CD4-positive, alpha-beta T cell treated with Interleukin-17A for 4 hours (primary cell): ENCODE measurements around the gene PHLDA1.
"Not testable (repeated sequence)": the region's sequence is repeated elsewhere in the genome, so short reads cannot be mapped to it uniquely, and the experiment has no call there.

Experiments
- DNase-seq: peaks from one replicate; pipeline ENCODE4 v3.0.0-alpha.2; 2020; ENCODE audit warnings: mixed read lengths

PHLDA1 gene

GRCh38 chr12:76018111-76018510 lies 13.5 kb downstream of the PHLDA1 start:
- no peak for DNase-seq

- DNase-seq, result no peak
Measured at GRCh38 chr12:76014007-76014406, 17.6 kb downstream of the PHLDA1 start.

- DNase-seq, result no peak
Measured at GRCh38 chr12:76013603-76014002, 18.0 kb downstream of the PHLDA1 start.

GRCh38 chr12:76012644-76013043 lies 18.9 kb downstream of the PHLDA1 start:
- DNase-seq, result no peak

- no peak for DNase-seq
Measured at GRCh38 chr12:76010732-76011458, 20.7 kb downstream of the PHLDA1 start.

- DNase-seq, result no peak
Measured at GRCh38 chr12:76008428-76008827, 23.1 kb downstream of the PHLDA1 start.

- DNase-seq, result no peak
Measured at GRCh38 chr12:76007640-76008039, 23.9 kb downstream of the PHLDA1 start.

- no peak for DNase-seq
Measured at GRCh38 chr12:76006028-76006925, 25.3 kb downstream of the PHLDA1 start.

GRCh38 chr12:76003355-76003638 lies 28.3 kb downstream of the PHLDA1 start:
- DNase-seq, result no peak

- DNase-seq, result no peak
Measured at GRCh38 chr12:76002598-76003354, 28.8 kb downstream of the PHLDA1 start.

GRCh38 chr12:75998292-75999063 lies 33.1 kb downstream of the PHLDA1 start:
- no peak for DNase-seq

GRCh38 chr12:75997658-75998057 lies 33.9 kb downstream of the PHLDA1 start:
- DNase-seq, result no peak

GRCh38 chr12:75996861-75997447 lies 34.6 kb downstream of the PHLDA1 start:
- no peak for DNase-seq

- DNase-seq, result no peak
Measured at GRCh38 chr12:75995691-75996090, 35.9 kb downstream of the PHLDA1 start.

GRCh38 chr12:75994069-75994740 lies 37.4 kb downstream of the PHLDA1 start:
- DNase-seq, result no peak

- no peak for DNase-seq
Measured at GRCh38 chr12:75991753-75992152, 39.8 kb downstream of the PHLDA1 start.

- no peak for DNase-seq
Measured at GRCh38 chr12:75990189-75990912, 41.2 kb downstream of the PHLDA1 start.

GRCh38 chr12:75987709-75988108 lies 43.9 kb downstream of the PHLDA1 start:
- DNase-seq, result not testable (repeated sequence)

GRCh38 chr12:75986001-75986746 lies 45.4 kb downstream of the PHLDA1 start:
- DNase-seq, result no peak

- DNase-seq, result no peak
Measured at GRCh38 chr12:75985566-75985965, 46.0 kb downstream of the PHLDA1 start.
